Stimulated activated CD8-positive, alpha-beta memory T cell treated with anti-CD3 and anti-CD28 coated beads, Interleukin-15, amount 100 ng/mL, for 24 hours (primary cell): Measurements from ENCODE around the gene LRBA.

Source experiments
- DNase-seq: peaks from one replicate; pipeline ENCODE4 v3.0.0-alpha.2; 2020; ENCODE audit warnings: low read depth

Gene LRBA

GRCh38 chr4:150264595-150265161 lies 750.4 kb downstream of the LRBA start:
- DNase-seq, result no peak

- DNase-seq, result no peak
These were observed 752.5 kb downstream of the LRBA start for GRCh38 chr4:150262611-150263010.

GRCh38 chr4:150261571-150261970 lies 753.5 kb downstream of the LRBA start:
- DNase-seq, result no peak

- DNase-seq, result no peak
These were observed 755.1 kb downstream of the LRBA start for GRCh38 chr4:150259861-150260567.

GRCh38 chr4:150258569-150258968 lies 756.5 kb downstream of the LRBA start:
- DNase-seq, result no peak

- no peak for DNase-seq
These were observed 758.0 kb downstream of the LRBA start for GRCh38 chr4:150256841-150257730.

GRCh38 chr4:150256225-150256620 lies 758.9 kb downstream of the LRBA start:
- no peak for DNase-seq

GRCh38 chr4:150255610-150256224 lies 759.4 kb downstream of the LRBA start:
- DNase-seq, result no peak

- DNase-seq, result no peak
These were observed 761.0 kb downstream of the LRBA start for GRCh38 chr4:150253965-150254630.

- no peak for DNase-seq
These were observed 761.7 kb downstream of the LRBA start for GRCh38 chr4:150253416-150253815.

GRCh38 chr4:150252741-150253140 lies 762.3 kb downstream of the LRBA start:
- no peak for DNase-seq

GRCh38 chr4:150252306-150252705 lies 762.8 kb downstream of the LRBA start:
- no peak for DNase-seq

- DNase-seq, result no peak
These were observed 763.3 kb downstream of the LRBA start for GRCh38 chr4:150251752-150252190.

GRCh38 chr4:150250998-150251651 lies 764.0 kb downstream of the LRBA start:
- DNase-seq, result no peak

- DNase-seq, result no peak
These were observed 764.6 kb downstream of the LRBA start for GRCh38 chr4:150250293-150250997.

- no peak for DNase-seq
These were observed 766.9 kb downstream of the LRBA start for GRCh38 chr4:150248181-150248580.

- no peak for DNase-seq
These were observed 767.9 kb downstream of the LRBA start for GRCh38 chr4:150247184-150247583.

GRCh38 chr4:150244600-150244999 lies 770.5 kb downstream of the LRBA start:
- no peak for DNase-seq

- DNase-seq, result no peak
These were observed 771.2 kb downstream of the LRBA start for GRCh38 chr4:150243932-150244331.

GRCh38 chr4:150242820-150243458 lies 772.1 kb downstream of the LRBA start:
- no peak for DNase-seq
